T-cell (primary cell): ENCODE measurements around the gene IL36A. TPM values are rescaled to one million over a fixed set of nuclear protein-coding genes. Genes with fewer than 3 reads are reported as not detected.

ENCODE experiments used
- ATAC-seq, 4 experiments: fragments of 200-7000 bp in 3 of 4; fragments of 150-1000 bp in 1 of 4; cut with Tn5 transposase; replicated peaks in 1 of 4; 1 replicate in 3 of 4; 2 replicates in 1 of 4; pipeline ENCODE4 v1.10.0; 2021; ENCODE audit warnings: moderate library complexity in 3 of 4, mild to moderate bottlenecking in 2 of 4, moderate number of reproducible peaks in 1 of 4
- CTCF ChIA-PET, 2 donors: fragments of 300-600 bp; sonication (Branson Sonifier 250); formaldehyde crosslinking; loops; one replicate each; lab custom pipeline; 2022; ENCODE audit warnings: antibody characterized with exemption in 2 of 2; lab: Charles Lee
- POLR2A ChIA-PET, 2 donors: fragments of 300-600 bp; sonication (Branson Sonifier 250); formaldehyde crosslinking; loops; one replicate each; lab custom pipeline; 2022; ENCODE audit warnings: antibody characterized with exemption in 2 of 2; lab: Charles Lee
- DNase-seq, 35 experiments: peaks; one replicate each; pipeline versions ENCODE4 v3.0.0 to v3.0.0-alpha.2; 2013 to 2023
- H3K27ac ChIP-seq: one replicate; pipeline ENCODE4 v1.5.1; 2013; ENCODE audit warnings: low read length
- H3K27me3 ChIP-seq, 2 experiments: replicated peaks in 1 of 2; 1 replicate in 1 of 2; 2 replicates in 1 of 2; pipeline versions ENCODE4 v1.6.1 to v1.7.0; 2013; ENCODE audit warnings: low read length in 1 of 2, mixed read lengths in 1 of 2; ENCODE audit not compliant: control insufficient read depth in 2 of 2, insufficient read depth in 2 of 2; ENCODE audit errors: extremely low read depth in 1 of 2
- H3K36me3 ChIP-seq, 2 donors: 1 replicate in 1 of 2; 2 replicates in 1 of 2; pipeline versions ENCODE4 v1.6.1 to v1.7.0; 2013; ENCODE audit warnings: low read length in 1 of 2; ENCODE audit not compliant: control insufficient read depth in 2 of 2, insufficient read depth in 1 of 2; ENCODE audit errors: extremely low read depth in 1 of 2
- H3K4me1 ChIP-seq, 2 experiments: 1 replicate in 1 of 2; 2 replicates in 1 of 2; pipeline versions ENCODE4 v1.6.1 to v1.7.0; 2013; ENCODE audit warnings: low read length in 2 of 2, mixed read lengths in 1 of 2; ENCODE audit not compliant: insufficient read depth in 2 of 2, control insufficient read depth in 1 of 2; ENCODE audit errors: extremely low read depth in 1 of 2
- H3K4me3 ChIP-seq, 2 donors: 1 replicate in 1 of 2; 2 replicates in 1 of 2; pipeline versions ENCODE4 v1.5.1 to v1.7.0; 2013; ENCODE audit warnings: mild to moderate bottlenecking in 2 of 2, low read length in 1 of 2, moderate library complexity in 1 of 2; ENCODE audit not compliant: control insufficient read depth in 1 of 2; ENCODE audit errors: extremely low read depth in 1 of 2
- H3K9me3 ChIP-seq: 2 replicates; pipeline ENCODE4 v1.7.0; 2013
- H3K27ac Mint-ChIP-seq, 2 donors: one replicate each; pipeline ENCODE4 v1.8.0; 2020 to 2021; ENCODE audit warnings: mild to moderate bottlenecking in 2 of 2, mixed read lengths in 2 of 2
- H3K27me3 Mint-ChIP-seq, 2 donors: one replicate each; pipeline ENCODE4 v1.8.0; 2021 to 2022; ENCODE audit warnings: mixed read lengths in 2 of 2
- H3K36me3 Mint-ChIP-seq: one replicate; pipeline ENCODE4 v1.8.0; 2021; ENCODE audit warnings: mixed read lengths
- H3K4me1 Mint-ChIP-seq, 3 donors: one replicate each; pipeline ENCODE4 v1.8.0; 2020 to 2022; ENCODE audit warnings: mixed read lengths in 3 of 3, mild to moderate bottlenecking in 1 of 3
- H3K4me3 Mint-ChIP-seq, 3 donors: one replicate each; pipeline ENCODE4 v1.8.0; 2020 to 2022; ENCODE audit warnings: mild to moderate bottlenecking in 3 of 3, mixed read lengths in 3 of 3, moderate library complexity in 3 of 3
- H3K9me3 Mint-ChIP-seq, 3 donors: one replicate each; pipeline ENCODE4 v1.8.0; 2020 to 2022; ENCODE audit warnings: mixed read lengths in 3 of 3
- WGBS: methylation state at CpG from one replicate; pipeline ENCODE4 v1.1.5; 2013; ENCODE audit warnings: missing lambda C conversion rate; ENCODE audit not compliant: insufficient coverage; 5-methylcytosine and 5-hydroxymethylcytosine counted together
- total RNA-seq, 35 experiments: library from RNA in 6 of 35; stranded (reverse) in 6 of 35; fragments of 120-200 nt in 1 of 35; gene quantifications; one replicate each; pipeline versions ENCODE4 v1.2.1 to v1.2.4 and lab custom pipeline; 2013 to 2026

IL36A gene
- total RNA-seq, 5 donors from 2014 or later (not counting 1 experiment from before 2014, with no cell fraction given), result 0.32 to 0.60 (median 0.58) TPM; not detected in 1

DNA sequence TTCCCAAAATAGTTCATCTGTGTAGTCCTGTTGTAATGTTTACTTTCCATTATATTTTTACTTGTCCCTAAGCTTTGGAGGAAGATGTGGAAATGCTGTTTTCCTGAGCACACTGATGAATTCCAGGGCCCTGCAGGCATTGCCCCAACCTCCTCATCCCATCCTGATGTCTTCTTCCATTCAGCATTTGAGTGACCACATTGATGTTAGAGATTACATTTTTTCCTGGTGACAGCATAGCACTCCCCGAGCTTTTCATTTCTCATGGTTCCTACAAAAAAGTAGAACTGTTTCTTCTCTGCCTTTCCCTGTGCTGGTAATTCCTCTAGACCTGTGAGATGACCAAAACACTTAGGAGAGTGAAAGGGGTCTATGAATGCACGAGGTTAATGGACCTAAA, 4.8 kb downstream of the IL36A start:
- POLR2A ChIA-PET, result no interaction called here
- H3K9me3 ChIP-seq, result no peaks in the 10 kb centered on the region
- no peak for DNase-seq
- Mint-ChIP-seq H3K36me3 (no peaks in the 10 kb centered on the region), H3K4me1 (peaks cover 6 to 14% (median 6%) of the 10 kb centered on the region in 3 donors), H3K27me3 (peaks cover 0 to 3% of the 10 kb centered on the region in 2 donors), H3K27ac (no peak overlapping the region), H3K9me3 (no peaks in the 10 kb centered on the region), H3K4me3 (no peak overlapping the region)
- peaks cover 0 to 4% of the 10 kb centered on the region in 2 experiments for H3K4me1 ChIP-seq
- no CpG with 5 or more reads among the region's 2 CpGs for WGBS
- H3K27ac ChIP-seq, result no peak overlapping the region
- no peak for ATAC-seq
- no peaks in the 10 kb centered on the region for H3K36me3 ChIP-seq
- peaks cover 0 to 4% of the 10 kb centered on the region in 2 experiments for H3K27me3 ChIP-seq
- CTCF ChIA-PET, result no interaction called here
- H3K4me3 ChIP-seq, result no peak overlapping the region

GRCh38 chr2:113011108-113011507, 5.8 kb downstream of the IL36A start:
- H3K4me1 Mint-ChIP-seq, result peaks cover 12 to 18% (median 14%) of the 10 kb centered on the region in 3 donors
- no peak overlapping the region for H3K4me3 ChIP-seq
- H3K4me1 ChIP-seq, result peaks cover 7 to 10% of the 10 kb centered on the region in 2 experiments
- CTCF ChIA-PET, result no interaction called here
- no peak overlapping the region for H3K4me3 Mint-ChIP-seq
- H3K27ac ChIP-seq, result no peak overlapping the region
- POLR2A ChIA-PET, result no interaction called here
- DNase-seq (no peak), ATAC-seq (no peak)
- H3K27ac Mint-ChIP-seq, result no peak overlapping the region
- H3K27me3 ChIP-seq, result peaks cover 0 to 4% of the 10 kb centered on the region in 2 experiments
- H3K9me3 ChIP-seq, result no peaks in the 10 kb centered on the region
- H3K9me3 Mint-ChIP-seq, result no peaks in the 10 kb centered on the region
- H3K36me3 Mint-ChIP-seq, result no peaks in the 10 kb centered on the region
- H3K36me3 ChIP-seq, result no peaks in the 10 kb centered on the region
- no CpG with 5 or more reads among the region's 1 CpG for WGBS
- H3K27me3 Mint-ChIP-seq, result peaks cover 0 to 3% of the 10 kb centered on the region in 2 donors

DNA sequence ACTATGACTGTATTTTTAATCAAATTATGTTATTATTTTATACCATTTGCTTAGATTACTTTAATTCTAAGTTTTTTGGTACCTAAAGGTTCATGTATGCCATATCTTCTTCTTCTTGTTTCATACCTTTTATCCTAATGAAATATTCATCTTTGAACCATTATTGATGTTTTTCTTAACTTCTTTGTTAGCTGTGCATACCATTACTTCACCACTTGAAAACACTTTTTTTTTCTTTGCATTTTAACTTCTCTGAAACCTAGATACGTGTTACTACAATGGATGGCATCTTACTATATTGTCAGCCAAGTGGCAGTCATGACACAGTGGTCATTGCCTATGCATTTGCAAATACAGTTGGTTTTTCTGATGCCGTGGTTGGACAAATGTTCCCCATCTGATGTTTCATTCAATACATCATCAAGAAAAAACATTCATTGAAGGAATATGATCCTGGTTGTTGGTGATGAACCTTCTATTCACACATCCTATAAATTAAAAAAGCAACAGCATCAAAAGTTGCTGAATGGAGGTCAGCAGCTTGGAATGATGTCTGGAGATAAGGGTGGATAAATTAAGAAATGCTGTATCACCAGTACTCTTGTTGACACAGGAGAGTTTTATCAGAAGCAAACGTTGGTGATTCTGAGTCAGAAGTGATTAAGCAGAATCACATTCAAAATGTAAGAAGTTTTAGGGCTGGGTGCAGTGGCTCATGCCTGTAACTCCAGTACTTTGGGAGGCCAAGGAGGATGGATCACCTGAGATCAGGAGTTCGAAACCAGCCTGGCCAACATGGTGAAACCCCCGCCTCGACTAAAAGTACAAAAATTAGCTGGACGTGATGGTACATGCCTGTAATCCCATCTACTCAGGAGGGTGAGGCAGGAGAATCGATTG, 7.4 kb downstream of the IL36A start:
- POLR2A ChIA-PET, result no interaction called here
- Mint-ChIP-seq H3K27ac (no peak overlapping the region), H3K27me3 (peaks cover 0 to 7% of the 10 kb centered on the region in 2 donors), H3K4me1 (peaks cover 15 to 23% (median 16%) of the 10 kb centered on the region in 3 donors), H3K36me3 (no peaks in the 10 kb centered on the region), H3K4me3 (no peak overlapping the region), H3K9me3 (no peaks in the 10 kb centered on the region)
- H3K4me1 ChIP-seq, result peaks cover 7 to 10% of the 10 kb centered on the region in 2 experiments
- ATAC-seq (no peak), DNase-seq (no peak)
- peaks cover 0 to 4% of the 10 kb centered on the region in 2 experiments for H3K27me3 ChIP-seq
- H3K9me3 ChIP-seq, result no peaks in the 10 kb centered on the region
- H3K27ac ChIP-seq, result no peak overlapping the region
- CTCF ChIA-PET, result no interaction called here
- no peaks in the 10 kb centered on the region for H3K36me3 ChIP-seq
- no peak overlapping the region for H3K4me3 ChIP-seq
- WGBS, result 90% methylated on average over 3 of the region's 8 CpGs

- Mint-ChIP-seq H3K36me3 (no peaks in the 10 kb centered on the region), H3K9me3 (peaks cover 0 to 1% (median under 1%) of the 10 kb centered on the region in 3 donors), H3K27me3 (peaks cover 0 to 11% of the 10 kb centered on the region in 2 donors), H3K4me3 (no peak overlapping the region), H3K4me1 (peaks cover 11 to 29% (median 12%) of the 10 kb centered on the region in 3 donors), H3K27ac (no peak overlapping the region)
- Histone ChIP-seq H3K4me1 (peaks cover 7 to 9% of the 10 kb centered on the region in 2 experiments), H3K27me3 (peaks cover 0 to 4% of the 10 kb centered on the region in 2 experiments), H3K4me3 (no peak overlapping the region), H3K27ac (no peak overlapping the region), H3K9me3 (no peaks in the 10 kb centered on the region), H3K36me3 (no peaks in the 10 kb centered on the region)
- WGBS, result 60% methylated on average over 1 of the region's 3 CpGs
- ChIA-PET CTCF (no interaction called here), POLR2A (no interaction called here)
- DNase-seq (no peak), ATAC-seq (no peak)
Measured at GRCh38 chr2:113013336-113013661, 8.0 kb downstream of the IL36A start.

DNA sequence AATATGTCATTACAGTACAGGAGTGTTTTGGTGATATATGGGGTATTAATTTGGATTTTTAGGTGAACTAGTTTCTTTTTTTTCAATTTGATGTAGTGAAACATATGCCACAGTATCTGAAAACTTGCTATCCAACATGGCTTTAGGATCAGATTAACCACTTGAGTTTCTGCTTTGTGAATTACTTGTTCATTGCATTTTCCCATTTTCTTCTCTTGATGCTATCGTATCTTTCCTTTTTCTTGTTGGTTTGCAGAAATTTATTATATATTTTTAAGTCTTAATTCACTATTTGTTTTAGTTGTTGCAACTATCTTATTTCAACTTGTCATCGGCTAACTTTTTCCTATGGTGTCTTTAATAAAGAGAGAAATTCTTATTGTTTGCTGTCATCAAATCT, 8.8 kb downstream of the IL36A start:
- no peaks in the 10 kb centered on the region for H3K36me3 ChIP-seq
- H3K9me3 ChIP-seq, result no peaks in the 10 kb centered on the region
- ChIA-PET CTCF (no interaction called here), POLR2A (no interaction called here)
- ATAC-seq (no peak), DNase-seq (no peak)
- no peak overlapping the region for H3K27ac ChIP-seq
- Mint-ChIP-seq H3K4me1 (peaks cover 11 to 30% (median 12%) of the 10 kb centered on the region in 3 donors), H3K4me3 (no peak overlapping the region), H3K27me3 (peaks cover 0 to 14% of the 10 kb centered on the region in 2 donors), H3K27ac (no peak overlapping the region), H3K9me3 (peaks cover 0 to 8% (median 7%) of the 10 kb centered on the region in 3 donors), H3K36me3 (no peaks in the 10 kb centered on the region)
- H3K4me1 ChIP-seq, result peaks cover 7 to 9% of the 10 kb centered on the region in 2 experiments
- no peak overlapping the region for H3K4me3 ChIP-seq
- peaks cover 0 to 4% of the 10 kb centered on the region in 2 experiments for H3K27me3 ChIP-seq
- WGBS, result no CpG with 5 or more reads among the region's 2 CpGs

GRCh38 chr2:113015042-113015441, 9.8 kb downstream of the IL36A start:
- Histone ChIP-seq H3K36me3 (no peaks in the 10 kb centered on the region), H3K27ac (no peak overlapping the region), H3K4me1 (peaks cover 7 to 9% of the 10 kb centered on the region in 2 experiments), H3K27me3 (peaks cover 0 to 4% of the 10 kb centered on the region in 2 experiments), H3K9me3 (no peaks in the 10 kb centered on the region), H3K4me3 (no peak overlapping the region)
- ATAC-seq, result no peak
- Mint-ChIP-seq H3K9me3 (peaks cover 0 to 8% (median 7%) of the 10 kb centered on the region in 3 donors), H3K4me1 (peaks cover 11 to 27% (median 12%) of the 10 kb centered on the region in 3 donors), H3K36me3 (no peaks in the 10 kb centered on the region), H3K27ac (no peak overlapping the region), H3K27me3 (peaks cover 0 to 18% of the 10 kb centered on the region in 2 donors), H3K4me3 (no peak overlapping the region)
- no CpG with 5 or more reads among the region's 1 CpG for WGBS
- no peak for DNase-seq
- POLR2A ChIA-PET, result no interaction called here
- CTCF ChIA-PET, result no interaction called here
